Esophagus (tissue), 2 donors: ENCODE measurements around the gene VAV2. TPM values are rescaled to one million over a fixed set of nuclear protein-coding genes. Genes with fewer than 3 reads are reported as not detected.

Source experiments
- H3K27ac ChIP-seq, 2 donors: one replicate each; pipeline ENCODE4 v1.5.1; 2013; ENCODE audit warnings: low read depth in 2 of 2, mild to moderate bottlenecking in 2 of 2, inconsistent platforms in 1 of 2, low read length in 1 of 2, moderate library complexity in 1 of 2
- H3K27me3 ChIP-seq, 2 donors: one replicate each; pipeline ENCODE4 v1.6.1; 2013; ENCODE audit warnings: low read length in 2 of 2, control low read depth in 1 of 2, mild to moderate bottlenecking in 1 of 2; ENCODE audit not compliant: insufficient read depth in 2 of 2, control insufficient read depth in 1 of 2
- H3K36me3 ChIP-seq, 2 donors: one replicate each; pipeline ENCODE4 v1.6.1; 2013; ENCODE audit warnings: low read length in 1 of 2; ENCODE audit not compliant: control insufficient read depth in 2 of 2, insufficient read depth in 2 of 2
- H3K4me1 ChIP-seq, 2 donors: one replicate each; pipeline ENCODE4 v1.6.1; 2013; ENCODE audit warnings: low read length in 1 of 2; ENCODE audit not compliant: control insufficient read depth in 2 of 2, insufficient read depth in 2 of 2
- H3K4me3 ChIP-seq, 2 donors: one replicate each; pipeline ENCODE4 v1.5.1; 2013; ENCODE audit warnings: low read length in 2 of 2, mild to moderate bottlenecking in 2 of 2, low read depth in 1 of 2, moderate library complexity in 1 of 2
- H3K9me3 ChIP-seq, 2 donors: one replicate each; pipeline ENCODE4 v1.6.1; 2013; ENCODE audit warnings: mild to moderate bottlenecking in 2 of 2, low read depth in 1 of 2, low read length in 1 of 2, moderate library complexity in 1 of 2; ENCODE audit not compliant: control insufficient read depth in 2 of 2, insufficient read depth in 1 of 2
- WGBS, 2 donors: extraction: QIAGEN DNeasy Blood & Tissue Kit; methylation state at CpG; one replicate each; pipeline ENCODE4 v1.1.7; 2013; 5-methylcytosine and 5-hydroxymethylcytosine counted together
- polyA plus RNA-seq, 2 donors: library from polyadenylated mRNA; stranded (reverse); fragments of 200-250 nt; gene quantifications; one replicate each; pipeline ENCODE4 v1.2.3, GENCODE V29; 2013
- donor health status: healthy with polysubstance abuse.
- donor health status: Bipolar disorder and iron deficiency.

Gene VAV2
- polyA plus RNA-seq, 2 donors, result 4.8 to 5.0 TPM

- no peak overlapping the region for H3K27ac ChIP-seq
- WGBS, 2 donors, result 49 to 64% methylated on average over 3 to 5 of the region's 5 CpGs
- H3K4me1 ChIP-seq, result peaks cover 0 to 6% of the 10 kb centered on the region in 2 donors
- H3K4me3 ChIP-seq, result no peak overlapping the region
- H3K9me3 ChIP-seq, result no peaks in the 10 kb centered on the region
- H3K36me3 ChIP-seq, result peaks cover 0 to 8% of the 10 kb centered on the region in 2 donors
- H3K27me3 ChIP-seq, result no peaks in the 10 kb centered on the region
These were observed 204.4 kb downstream of the VAV2 start for GRCh38 chr9:133787754-133788025.

DNA sequence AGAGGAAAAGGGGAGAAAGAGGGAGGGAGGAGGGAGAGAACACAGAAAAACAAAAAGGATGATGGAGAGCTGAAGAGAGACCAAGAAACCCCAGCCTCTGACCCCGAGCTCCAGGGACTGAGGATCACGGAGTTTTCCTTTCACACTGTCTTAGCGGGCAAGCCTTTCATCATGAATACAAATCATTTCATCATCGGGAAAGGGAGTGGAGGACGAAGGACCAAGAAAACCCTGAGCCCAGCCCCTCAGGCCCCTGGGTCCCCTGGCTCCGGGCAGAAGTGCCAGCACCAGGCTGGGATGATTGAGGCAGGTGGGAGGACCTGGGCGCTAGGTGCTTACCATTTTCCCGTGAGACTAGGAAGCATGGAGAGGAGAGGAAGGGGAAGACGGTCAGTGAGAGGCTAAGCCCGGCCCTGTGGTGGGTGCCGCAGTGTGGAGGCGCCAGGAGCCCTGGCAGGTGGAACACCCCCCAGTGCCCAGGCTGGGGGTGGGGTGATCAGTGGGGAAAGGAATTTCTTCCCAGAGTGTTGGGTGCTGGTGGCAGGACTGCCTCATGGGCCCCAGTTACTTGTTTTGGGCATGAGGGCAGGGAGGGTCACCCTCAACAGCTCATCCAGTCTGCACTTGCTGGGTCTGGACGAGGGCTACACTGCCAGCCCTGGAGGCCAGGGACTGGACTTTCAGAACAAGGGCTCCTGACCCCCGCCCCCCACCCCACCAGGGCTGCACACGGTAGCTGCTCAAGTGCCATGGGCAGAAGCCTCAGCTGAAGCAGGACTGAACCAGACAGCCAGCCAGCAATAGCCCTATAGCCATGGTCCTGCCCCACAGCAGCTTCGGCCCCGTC is 205.0 kb downstream of the VAV2 start:
- Histone ChIP-seq H3K9me3 (no peaks in the 10 kb centered on the region), H3K36me3 (peaks cover 0 to 8% of the 10 kb centered on the region in 2 donors), H3K4me1 (peaks cover 0 to 6% of the 10 kb centered on the region in 2 donors), H3K27me3 (no peaks in the 10 kb centered on the region), H3K4me3 (no peak overlapping the region), H3K27ac (no peak overlapping the region)
- 80 to 81% methylated on average over 16 to 17 of the region's 17 CpGs for WGBS, 2 donors

- H3K4me1 ChIP-seq, result peaks cover 0 to 6% of the 10 kb centered on the region in 2 donors
- no peak overlapping the region for H3K27ac ChIP-seq
- WGBS, 2 donors, result 77 to 82% methylated on average over 11 of the region's 11 CpGs
- no peaks in the 10 kb centered on the region for H3K9me3 ChIP-seq
- no peak overlapping the region for H3K4me3 ChIP-seq
- H3K27me3 ChIP-seq, result no peaks in the 10 kb centered on the region
- peaks cover 0 to 8% of the 10 kb centered on the region in 2 donors for H3K36me3 ChIP-seq
These were observed 205.8 kb downstream of the VAV2 start for GRCh38 chr9:133786371-133786753.

GRCh38 chr9:133785753-133786370 is 206.3 kb downstream of the VAV2 start:
- Histone ChIP-seq H3K4me3 (no peak overlapping the region), H3K4me1 (peaks cover 0 to 6% of the 10 kb centered on the region in 2 donors), H3K27me3 (no peaks in the 10 kb centered on the region), H3K9me3 (no peaks in the 10 kb centered on the region), H3K27ac (no peak overlapping the region), H3K36me3 (peaks cover 0 to 8% of the 10 kb centered on the region in 2 donors)
- WGBS, 2 donors, result 88 to 89% methylated on average over 16 of the region's 16 CpGs

- peaks cover 0 to 8% of the 10 kb centered on the region in 2 donors for H3K36me3 ChIP-seq
These were observed 207.2 kb downstream of the VAV2 start for GRCh38 chr9:133784731-133785561.

DNA sequence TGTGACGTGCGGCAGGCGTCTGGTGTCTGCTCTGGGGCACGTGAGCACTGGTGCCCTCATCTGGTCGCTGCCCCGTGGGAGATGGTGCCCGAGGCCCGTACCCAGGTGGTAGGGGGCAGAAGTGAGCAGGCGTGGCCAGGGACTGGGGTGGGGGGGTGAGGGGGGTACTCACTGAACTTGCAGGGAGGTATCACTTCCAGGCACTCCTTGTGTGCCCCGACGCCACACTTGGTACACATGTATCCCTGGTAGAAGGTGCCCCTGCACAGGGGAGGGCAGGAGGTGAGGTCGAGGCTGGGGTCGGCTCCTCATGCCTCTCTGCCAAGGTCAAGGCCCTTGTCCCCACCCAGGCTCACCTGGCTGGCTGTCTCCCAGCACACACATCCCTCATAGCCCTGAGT is 208.8 kb downstream of the VAV2 start:
- no peak overlapping the region for H3K27ac ChIP-seq
- no peaks in the 10 kb centered on the region for H3K27me3 ChIP-seq
- H3K4me3 ChIP-seq, result no peak overlapping the region
- no peaks in the 10 kb centered on the region for H3K9me3 ChIP-seq
- peaks cover 0 to 6% of the 10 kb centered on the region in 2 donors for H3K4me1 ChIP-seq
- 70 to 79% methylated on average over 11 to 13 of the region's 13 CpGs for WGBS, 2 donors
- peaks cover 0 to 11% of the 10 kb centered on the region in 2 donors for H3K36me3 ChIP-seq

More at GRCh38 chr9:133784731-133785561, 207.2 kb downstream of the VAV2 start:
- 92 to 94% methylated on average over 25 of the region's 25 CpGs for WGBS, 2 donors
- H3K4me1 ChIP-seq, result peaks cover 0 to 6% of the 10 kb centered on the region in 2 donors
- H3K4me3 ChIP-seq, result no peak overlapping the region
- H3K27ac ChIP-seq, result no peak overlapping the region
- no peaks in the 10 kb centered on the region for H3K27me3 ChIP-seq
- H3K9me3 ChIP-seq, result no peaks in the 10 kb centered on the region

DNA sequence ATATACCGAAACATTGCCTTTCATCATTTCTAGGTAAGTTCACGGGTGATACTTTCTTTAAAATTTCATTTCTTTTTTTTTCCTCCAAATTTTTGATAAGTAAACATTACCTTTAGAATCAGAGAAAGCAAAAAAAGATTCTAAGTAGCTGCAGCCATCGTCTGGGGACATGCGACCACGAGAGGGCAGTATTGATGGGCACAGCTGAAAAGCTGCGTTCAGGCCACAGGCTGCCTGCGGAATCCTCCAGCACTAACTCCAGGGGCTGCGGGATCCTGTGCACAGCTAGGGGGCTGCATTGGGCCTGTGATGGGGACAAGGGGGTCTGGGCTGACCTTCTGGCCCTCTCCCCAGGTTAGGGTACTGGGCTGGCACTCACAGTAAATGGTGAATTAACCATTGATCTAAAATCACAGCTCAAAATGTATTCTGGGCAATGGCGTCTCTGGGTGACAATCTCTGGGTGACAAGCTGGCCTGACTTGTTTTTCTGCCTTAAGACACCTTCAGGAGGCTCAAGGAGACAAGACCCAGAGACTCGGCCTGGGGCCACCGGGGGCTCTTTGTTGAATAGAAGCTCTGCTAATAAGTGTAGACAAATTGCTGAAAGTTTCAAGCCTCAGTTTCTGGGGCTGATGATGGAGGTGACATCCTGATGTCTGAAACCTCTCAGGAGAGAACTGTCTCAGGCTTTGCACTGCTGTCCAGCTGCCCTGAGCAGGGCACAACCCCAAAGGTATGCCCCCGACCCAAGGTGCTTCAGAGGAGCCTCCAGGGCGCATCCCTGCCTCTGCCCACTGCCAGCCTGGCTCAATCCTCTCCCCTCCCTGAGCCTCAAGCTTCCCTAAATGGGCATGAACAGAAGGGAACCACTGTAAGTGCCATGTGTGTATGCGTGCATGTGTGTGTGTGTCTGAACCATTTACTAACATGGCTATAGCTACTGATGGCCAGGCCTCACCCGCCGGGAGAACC is 209.7 kb downstream of the VAV2 start:
- WGBS, 2 donors, result 45 to 50% methylated on average over 16 of the region's 16 CpGs
- Histone ChIP-seq H3K9me3 (no peaks in the 10 kb centered on the region), H3K4me3 (no peak overlapping the region), H3K4me1 (no peaks in the 10 kb centered on the region), H3K27ac (no peak overlapping the region), H3K27me3 (no peaks in the 10 kb centered on the region), H3K36me3 (peaks cover 0 to 12% of the 10 kb centered on the region in 2 donors)

GRCh38 chr9:133781828-133782135 is 210.3 kb downstream of the VAV2 start:
- Histone ChIP-seq H3K9me3 (no peaks in the 10 kb centered on the region), H3K27ac (no peak overlapping the region), H3K4me1 (no peaks in the 10 kb centered on the region), H3K27me3 (no peaks in the 10 kb centered on the region), H3K4me3 (no peak overlapping the region), H3K36me3 (peaks cover 0 to 15% of the 10 kb centered on the region in 2 donors)
- 83 to 86% methylated on average over 10 of the region's 10 CpGs for WGBS, 2 donors
